K562 (cell line): Measurements from ENCODE around the gene HDAC9. TPM values are rescaled to one million over a fixed set of nuclear protein-coding genes. Genes with fewer than 3 reads are reported as not detected.

Experiments
- ATAC-seq: fragments of 200-7000 bp; cut with Tn5 transposase; 3 replicates; pipeline ENCODE4 v1.9.1; 2020; ENCODE audit warnings: moderate library complexity
- BruUV-seq: library from RNA; stranded (reverse); fragments of 400-500 nt; replicated peaks from 2 replicates; lab custom pipeline; 2021; lab: Mats Ljungman, UMichigan
- CTCF ChIA-PET: fragments of 300-600 bp; formaldehyde crosslinking; extraction: SDS; loops from one replicate; lab custom pipeline; 2021; ENCODE audit warnings: low intra/inter-chr PET ratio; lab: Yijun Ruan, JAX
- POLR2A ChIA-PET: fragments of 300-600, 350-650 bp; sonication (Branson Sonifier 250); formaldehyde crosslinking; extraction: SDS; loops from one replicate; lab custom pipeline; 2021; ENCODE audit warnings: antibody characterized with exemption, inconsistent platforms; lab: Yijun Ruan, JAX
- DNase-seq, 4 experiments: peaks; one replicate each; pipeline versions ENCODE4 v3.0.0 to v3.0.0-alpha.2; 2011 to 2018; ENCODE audit warnings: low spot score in 3 of 4, mixed read lengths in 3 of 4; ENCODE audit errors: extremely low read depth in 1 of 4
- FAIRE-seq: peaks from 2 replicates; lab custom pipeline; 2011; peaks lifted over from hg19 to GRCh38; lab: Jason Lieb, UNC
- H2AFZ ChIP-seq: 2 replicates; pipeline ENCODE4 v1.6.0; 2011; ENCODE audit warnings: low read depth, low read length, control low read depth, inconsistent platforms
- H3K27ac ChIP-seq: fragments of 200-600 bp; 3 replicates; pipeline ENCODE4 v1.8.0; 2011; ENCODE audit warnings: low read depth, mild to moderate bottlenecking, control low read depth, inconsistent platforms, low read length, moderate library complexity, mixed read lengths; ENCODE audit errors: extremely low read depth
- H3K27me3 ChIP-seq, 2 experiments: fragments of 300-600 bp in 1 of 2; 2 replicates in 1 of 2; 3 replicates in 1 of 2; pipeline versions ENCODE4 v1.6.0 to v1.8.0; 2011; ENCODE audit warnings: inconsistent platforms in 2 of 2, low read length in 2 of 2, mild to moderate bottlenecking in 1 of 2, mixed read lengths in 1 of 2, moderate library complexity in 1 of 2; ENCODE audit not compliant: control insufficient read depth in 2 of 2, insufficient read depth in 2 of 2
- H3K36me3 ChIP-seq: fragments of 300-600 bp; 3 replicates; pipeline ENCODE4 v1.8.0; 2011; ENCODE audit warnings: mild to moderate bottlenecking, low read length, inconsistent platforms; ENCODE audit not compliant: control insufficient read depth, insufficient read depth
- H3K4me1 ChIP-seq, 2 experiments: fragments of 200-600 bp in 1 of 2; replicated peaks in 1 of 2; 2 replicates in 1 of 2; 3 replicates in 1 of 2; pipeline versions ENCODE4 v1.5.1 to v1.8.0; 2011; ENCODE audit warnings: inconsistent platforms in 2 of 2, low read length in 2 of 2, mild to moderate bottlenecking in 1 of 2, mixed read lengths in 1 of 2, moderate library complexity in 1 of 2; ENCODE audit not compliant: control insufficient read depth in 2 of 2, insufficient read depth in 2 of 2
- H3K4me2 ChIP-seq: 2 replicates; pipeline ENCODE4 v1.6.1; 2011; ENCODE audit warnings: low read length, control low read depth, inconsistent platforms, mixed read lengths; ENCODE audit not compliant: insufficient read depth
- H3K4me3 ChIP-seq: fragments of 200-600 bp; sonication (generic), shearing (Covaris generic); 2 replicates; pipeline ENCODE4 v1.5.1; 2016; ENCODE audit warnings: control low read depth, inconsistent platforms
- H3K79me2 ChIP-seq: fragments of 200-600 bp; 3 replicates; pipeline ENCODE4 v1.8.0; 2011; ENCODE audit warnings: low read length, inconsistent platforms; ENCODE audit not compliant: control insufficient read depth, insufficient read depth
- H3K9ac ChIP-seq, 2 experiments: 2 replicates each; pipeline versions ENCODE4 v1.6.0 to v1.6.1; 2011; ENCODE audit warnings: low read depth in 2 of 2, low read length in 2 of 2, control low read depth in 1 of 2, inconsistent platforms in 1 of 2, mild to moderate bottlenecking in 1 of 2, mixed read lengths in 1 of 2; ENCODE audit not compliant: insufficient read depth in 1 of 2
- H3K9me1 ChIP-seq: one replicate; pipeline ENCODE4 v1.6.0; 2011; ENCODE audit warnings: inconsistent platforms, mild to moderate bottlenecking, low read length, moderate library complexity; ENCODE audit not compliant: control insufficient read depth, insufficient read depth
- H3K9me3 ChIP-seq: replicated peaks from 2 replicates; pipeline ENCODE4 v1.5.1; 2011; ENCODE audit warnings: low read depth, low read length, inconsistent platforms; ENCODE audit not compliant: control insufficient read depth, insufficient read depth
- H4K20me1 ChIP-seq: replicated peaks from 2 replicates; pipeline ENCODE4 v1.6.1; 2011; ENCODE audit warnings: low read length, inconsistent platforms, mixed read lengths; ENCODE audit not compliant: control insufficient read depth, insufficient read depth
- ARID2 ChIP-seq: fragments of 450-650 bp; IDR thresholded peaks from 2 replicates; pipeline ENCODE4 v1.6.1; 2017; ENCODE audit warnings: antibody characterized with exemption, mild to moderate bottlenecking
- GATAD2A ChIP-seq: fragments of 450-650 bp; IDR thresholded peaks from 2 replicates; pipeline ENCODE4 v1.6.1; 2017
- HDAC6 ChIP-seq: IDR thresholded peaks from 2 replicates; pipeline ENCODE4 v1.6.1; 2012; ENCODE audit warnings: low read depth, mild to moderate bottlenecking, control low read depth, inconsistent platforms, low read length, moderate library complexity
- RAD51 ChIP-seq: fragments of 450-650 bp; IDR thresholded peaks from 2 replicates; pipeline ENCODE4 v1.7.1; 2016; ENCODE audit warnings: low read depth, mild to moderate bottlenecking, borderline replicate concordance
- SIN3B ChIP-seq: fragments of 450-650 bp; IDR thresholded peaks from 2 replicates; pipeline ENCODE4 v1.6.1; 2017; ENCODE audit warnings: low read depth, mild to moderate bottlenecking, moderate library complexity
- TGIF2 ChIP-seq: sonication (generic); formaldehyde crosslinking; IDR thresholded peaks from 2 replicates; pipeline ENCODE4 v1.8.1; 2022; ENCODE audit warnings: mild to moderate bottlenecking, missing genetic modification reagents, moderate library complexity
- VEZF1 ChIP-seq: fragments of 200-800 bp; sonication (Bioruptor generic); IDR thresholded peaks from 2 replicates; pipeline ENCODE4 v1.6.1; 2017; ENCODE audit warnings: missing genetic modification characterization, missing compliant biosample characterization
- ZNF316 ChIP-seq: fragments of 450-650 bp; IDR thresholded peaks from 2 replicates; pipeline ENCODE4 v1.6.1; 2016
- WGBS: fragments of 100-300 bp; shearing (Covaris generic); methylation state at CpG from one replicate; pipeline ENCODE4 v1.1.6; 2016; ENCODE audit warnings: low coverage, mixed read lengths; ENCODE audit not compliant: insufficient coverage; ENCODE audit errors: missing lambda C conversion rate; 5-methylcytosine and 5-hydroxymethylcytosine counted together
- in situ Hi-C: fragments of 300-500 bp; cut with MboI; formaldehyde crosslinking; loops from 4 replicates; pipeline ENCODE4 v1.15.0; 2018; ENCODE audit warnings: inconsistent platforms, mixed read lengths
- intact Hi-C: fragments of 100-400 bp; cut with micrococcal nuclease; formaldehyde crosslinking; loops from 2 replicates; pipeline ENCODE4 v1.14.2; 2022
- polyA plus RNA-seq, 8 experiments: library from polyadenylated mRNA; depleted of rRNA in 4 of 8; stranded (reverse) in 5 of 8; unstranded in 3 of 8; fragments of >200 nt; fragmentation: Nextera tagmentation in 2 of 8; fragmentation: Illumina TruSeq in 1 of 8; extraction: Ambion mirVana in 2 of 8; extraction: Trizol in 1 of 8; gene quantifications; 2 replicates each; pipeline versions ENCODE4 v1.2.1 to v1.2.3, GENCODE V29; 2011 to 2014; ENCODE audit warnings: inconsistent platforms in 1 of 8, missing spikeins in 1 of 8
- total RNA-seq, 7 experiments: library from RNA; depleted of rRNA in 6 of 7; stranded (reverse); fragments of >200 nt in 6 of 7; fragmentation: Illumina TruSeq in 2 of 7; extraction: Trizol in 2 of 7; gene quantifications; 2 replicates each; pipeline versions ENCODE4 v1.2.1 to v1.2.3, GENCODE V29; 2011 to 2021; ENCODE audit warnings: low replicate concordance in 1 of 7

The HDAC9 gene
- total and polyA plus RNA-seq, 9 of the 15 experiments (the other 6 are each of a cell fraction or from before 2014, with no cell fraction given), result 0.08 to 0.91 (median 0.33) TPM

- no peaks in the 10 kb centered on the region for H3K9me1 ChIP-seq
- no peak overlapping the region for H3K27ac ChIP-seq
- in situ Hi-C loops, result no loop called here
- no peaks in the 10 kb centered on the region for H3K9me3 ChIP-seq
- 0% methylated on average over 3 of the region's 3 CpGs for WGBS
- no peaks in the 10 kb centered on the region for H3K79me2 ChIP-seq
- ATAC-seq, result no peak
- ChIA-PET POLR2A (no interaction called here), CTCF (no interaction called here)
- no peaks in the 10 kb centered on the region for H4K20me1 ChIP-seq
- H3K36me3 ChIP-seq, result no peaks in the 10 kb centered on the region
- H3K4me3 ChIP-seq, result no peak overlapping the region
- no peak for FAIRE-seq
- no peaks in the 10 kb centered on the region for H3K4me1 ChIP-seq
- no peak overlapping the region for H3K4me2 ChIP-seq
- DNase-seq, result no peak
- no peak overlapping the region for H2AFZ ChIP-seq
- no peaks in the 10 kb centered on the region for H3K27me3 ChIP-seq
- TF ChIP-seq ARID2, result no peak
- TF ChIP-seq TGIF2 (CRISPR knock-in tag), result no peak
- TF ChIP-seq GATAD2A, result no peak
- TF ChIP-seq VEZF1 (CRISPR knock-in tag), result no peak
- TF ChIP-seq RAD51, result no peak
- no peak for TF ChIP-seq HDAC6
- no peak for TF ChIP-seq SIN3B
- no peak for TF ChIP-seq ZNF316
- no TSS peak for BruUV-seq
- H3K9ac ChIP-seq, result no peak overlapping the region
- intact Hi-C loops, result no loop called here
Observed at GRCh38 chr7:18770822-18771221, 275.3 kb downstream of the HDAC9 start.
